ENCODE results near the gene NCAPG.

The NCAPG gene

GRCh38 chr4:17867276-17867675, 56.5 kb downstream of the NCAPG start:
- DNase-seq (ENCODE audit: extremely low read depth in 1 of 2, low read depth in 1 of 2), result no peak

GRCh38 chr4:17869327-17869726, 58.5 kb downstream of the NCAPG start:
- DNase-seq (ENCODE audit: extremely low read depth in 1 of 2, low read depth in 1 of 2), result no peak

- DNase-seq (ENCODE audit: extremely low read depth in 1 of 2, low read depth in 1 of 2), result no peak
Observed at GRCh38 chr4:17875402-17876070, 64.8 kb downstream of the NCAPG start.

- no peak for DNase-seq (ENCODE audit: extremely low read depth in 1 of 2, low read depth in 1 of 2)
Observed at GRCh38 chr4:17876943-17877342, 66.2 kb downstream of the NCAPG start.

- no peak for DNase-seq (ENCODE audit: extremely low read depth in 1 of 2, low read depth in 1 of 2)
Observed at GRCh38 chr4:17877661-17878060, 66.9 kb downstream of the NCAPG start.

GRCh38 chr4:17884063-17884462, 73.3 kb downstream of the NCAPG start:
- no peak for DNase-seq (ENCODE audit: extremely low read depth in 1 of 2, low read depth in 1 of 2)

- no peak for DNase-seq (ENCODE audit: extremely low read depth in 1 of 2, low read depth in 1 of 2)
Observed at GRCh38 chr4:17884511-17884910, 73.7 kb downstream of the NCAPG start.

GRCh38 chr4:17889692-17890091, 78.9 kb downstream of the NCAPG start:
- DNase-seq (ENCODE audit: extremely low read depth in 1 of 2, low read depth in 1 of 2), result no peak

- DNase-seq (ENCODE audit: extremely low read depth in 1 of 2, low read depth in 1 of 2), result no peak
Observed at GRCh38 chr4:17894421-17894820, 83.6 kb downstream of the NCAPG start.
